GM19467 (cell line): ENCODE measurements around the gene SYCP1.
"Not testable (repeated sequence)": the region's sequence is repeated elsewhere in the genome, so short reads cannot be mapped to it uniquely, and the experiment has no call there.

Experiments
- ATAC-seq: cut with Tn5 transposase; IDR thresholded peaks from one replicate; pipeline ENCODE4 v1.9.1; 2021; ENCODE audit warnings: mild to moderate bottlenecking, moderate library complexity; ENCODE audit not compliant: unreplicated experiment

Gene SYCP1, protein sequence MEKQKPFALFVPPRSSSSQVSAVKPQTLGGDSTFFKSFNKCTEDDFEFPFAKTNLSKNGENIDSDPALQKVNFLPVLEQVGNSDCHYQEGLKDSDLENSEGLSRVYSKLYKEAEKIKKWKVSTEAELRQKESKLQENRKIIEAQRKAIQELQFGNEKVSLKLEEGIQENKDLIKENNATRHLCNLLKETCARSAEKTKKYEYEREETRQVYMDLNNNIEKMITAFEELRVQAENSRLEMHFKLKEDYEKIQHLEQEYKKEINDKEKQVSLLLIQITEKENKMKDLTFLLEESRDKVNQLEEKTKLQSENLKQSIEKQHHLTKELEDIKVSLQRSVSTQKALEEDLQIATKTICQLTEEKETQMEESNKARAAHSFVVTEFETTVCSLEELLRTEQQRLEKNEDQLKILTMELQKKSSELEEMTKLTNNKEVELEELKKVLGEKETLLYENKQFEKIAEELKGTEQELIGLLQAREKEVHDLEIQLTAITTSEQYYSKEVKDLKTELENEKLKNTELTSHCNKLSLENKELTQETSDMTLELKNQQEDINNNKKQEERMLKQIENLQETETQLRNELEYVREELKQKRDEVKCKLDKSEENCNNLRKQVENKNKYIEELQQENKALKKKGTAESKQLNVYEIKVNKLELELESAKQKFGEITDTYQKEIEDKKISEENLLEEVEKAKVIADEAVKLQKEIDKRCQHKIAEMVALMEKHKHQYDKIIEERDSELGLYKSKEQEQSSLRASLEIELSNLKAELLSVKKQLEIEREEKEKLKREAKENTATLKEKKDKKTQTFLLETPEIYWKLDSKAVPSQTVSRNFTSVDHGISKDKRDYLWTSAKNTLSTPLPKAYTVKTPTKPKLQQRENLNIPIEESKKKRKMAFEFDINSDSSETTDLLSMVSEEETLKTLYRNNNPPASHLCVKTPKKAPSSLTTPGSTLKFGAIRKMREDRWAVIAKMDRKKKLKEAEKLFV

DNA sequence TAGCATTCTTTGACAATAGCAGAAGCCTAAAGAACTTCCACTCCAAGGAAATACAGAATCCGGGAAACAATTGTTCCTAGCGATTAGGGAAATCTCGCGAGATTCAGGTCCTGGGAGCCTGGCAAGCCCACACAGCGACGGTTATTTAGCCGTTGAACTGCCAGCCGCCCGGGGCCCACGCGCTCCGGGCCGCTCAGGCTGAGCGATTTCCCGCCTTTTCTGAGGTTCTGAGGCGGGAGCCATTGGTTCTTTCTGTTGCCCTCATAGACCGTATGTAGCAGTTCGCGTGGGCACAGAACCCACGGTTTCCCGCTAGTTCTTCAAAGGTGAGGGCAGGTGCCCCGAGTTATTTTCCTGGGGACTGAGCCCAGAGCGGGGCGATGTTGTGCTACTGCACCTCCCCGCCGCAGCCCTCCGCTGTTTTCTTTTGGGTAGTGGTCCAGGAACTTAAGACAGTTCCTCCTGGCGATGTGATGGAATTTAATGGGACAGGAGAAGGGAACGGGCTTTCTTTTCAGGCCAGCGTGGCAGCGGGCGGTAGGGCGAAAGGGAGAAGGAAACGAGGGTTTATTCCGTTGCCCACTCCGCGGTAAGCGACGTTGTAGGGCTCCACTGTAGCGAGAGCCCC lies at the start of gene SYCP1:
SYCP1 (plus strand) TSS at position 171 of the 628 bp plus-strand sequence. CDS start 602 bp downstream, outside the sequence.
- ATAC-seq: no peak

DNA sequence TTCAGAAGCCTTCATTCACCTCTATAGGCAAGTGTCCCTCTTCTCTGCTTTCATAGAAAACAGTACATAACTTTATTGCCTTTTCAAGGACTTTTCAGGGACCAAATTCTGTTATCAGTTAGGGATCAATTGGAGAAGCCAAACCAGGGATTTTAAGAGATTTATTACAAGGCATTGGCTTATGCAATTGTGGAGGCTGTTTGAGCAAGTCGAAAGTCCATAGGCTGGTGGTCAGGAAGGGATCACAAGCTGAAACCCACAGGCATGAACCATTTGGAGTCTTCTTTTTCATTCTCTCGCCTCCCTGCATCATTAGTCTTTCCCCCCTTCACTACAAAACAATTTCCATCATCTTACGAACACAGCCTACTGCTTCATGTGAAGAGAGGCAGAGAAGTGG lies 34.8 kb upstream of the SYCP1 start:
- ATAC-seq: no peak

DNA sequence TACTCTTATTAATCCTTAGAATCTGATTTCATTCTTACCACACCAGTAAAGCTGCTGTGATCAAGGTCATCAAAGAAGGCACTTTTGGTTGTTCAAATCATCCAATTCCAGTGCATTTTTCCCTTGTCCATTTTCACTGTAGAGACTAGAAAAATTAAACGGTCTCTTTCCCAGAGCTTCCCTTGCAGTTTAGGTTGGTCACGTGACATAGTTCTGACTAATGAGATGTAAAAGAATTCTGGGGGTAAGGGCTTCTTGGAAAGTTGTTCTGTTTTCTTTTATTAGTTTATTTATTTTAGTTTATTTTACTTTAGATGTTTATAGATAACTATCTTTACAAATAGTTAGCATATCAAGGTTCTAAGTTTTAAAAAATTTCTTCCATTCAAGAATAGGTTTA lies 34.3 kb upstream of the SYCP1 start:
- ATAC-seq: no peak

GRCh38 chr1:114821978-114822377 lies 32.7 kb upstream of the SYCP1 start:
- ATAC-seq: no peak

- ATAC-seq: no peak
Measured at GRCh38 chr1:114828251-114828650, 26.4 kb upstream of the SYCP1 start.

DNA sequence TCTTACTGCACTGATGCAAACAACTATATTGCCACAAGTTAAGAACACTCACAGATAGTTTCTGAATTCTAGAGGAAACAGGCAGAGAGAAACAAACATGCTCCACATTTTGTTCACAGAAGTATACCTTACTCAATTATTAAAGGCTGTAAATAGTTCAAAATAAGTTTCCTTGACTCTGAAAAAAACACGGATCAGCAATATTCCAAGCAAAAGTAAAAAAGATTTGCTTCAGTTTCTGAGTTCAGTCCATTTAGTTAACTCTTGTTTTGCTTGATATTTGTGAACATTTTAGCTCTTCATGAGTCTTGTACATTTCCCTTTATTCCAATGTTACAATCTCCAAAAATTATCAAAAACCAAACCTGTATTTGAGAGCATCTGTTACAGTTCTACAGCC lies 24.6 kb upstream of the SYCP1 start:
- not testable (repeated sequence) for ATAC-seq

DNA sequence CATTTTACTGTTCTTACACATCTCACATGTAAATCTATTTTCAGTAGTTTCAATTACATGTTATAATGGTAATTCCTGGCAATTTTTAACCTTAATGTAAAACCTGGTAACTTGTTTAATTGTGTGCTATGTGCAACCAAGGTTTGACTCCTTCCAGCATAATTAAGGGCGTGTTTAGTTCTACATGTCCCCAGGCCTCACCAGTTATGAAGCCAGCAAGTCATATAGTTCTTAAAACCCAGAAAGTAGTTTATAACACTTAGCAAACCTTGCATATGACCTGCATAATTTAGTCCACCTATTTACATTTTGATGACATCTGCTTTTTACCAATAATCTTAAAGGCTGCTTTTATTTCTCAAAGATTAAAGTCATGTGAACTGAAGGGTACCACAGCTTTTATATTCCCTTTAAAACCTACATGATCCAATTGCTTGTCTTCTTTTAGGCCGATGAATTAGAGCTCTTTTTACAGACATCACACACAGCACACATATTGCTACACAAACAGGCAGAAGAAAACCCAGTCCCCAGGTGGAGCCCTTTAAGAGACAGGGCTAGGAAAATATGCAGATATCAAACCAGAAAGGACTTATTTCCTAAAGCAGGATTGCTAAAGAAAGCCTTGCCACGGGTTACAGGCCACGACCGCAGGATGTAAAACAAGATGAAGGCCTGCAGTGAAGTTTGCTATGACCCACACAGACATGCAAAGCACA lies 23.2 kb upstream of the SYCP1 start:
- no peak for ATAC-seq

DNA sequence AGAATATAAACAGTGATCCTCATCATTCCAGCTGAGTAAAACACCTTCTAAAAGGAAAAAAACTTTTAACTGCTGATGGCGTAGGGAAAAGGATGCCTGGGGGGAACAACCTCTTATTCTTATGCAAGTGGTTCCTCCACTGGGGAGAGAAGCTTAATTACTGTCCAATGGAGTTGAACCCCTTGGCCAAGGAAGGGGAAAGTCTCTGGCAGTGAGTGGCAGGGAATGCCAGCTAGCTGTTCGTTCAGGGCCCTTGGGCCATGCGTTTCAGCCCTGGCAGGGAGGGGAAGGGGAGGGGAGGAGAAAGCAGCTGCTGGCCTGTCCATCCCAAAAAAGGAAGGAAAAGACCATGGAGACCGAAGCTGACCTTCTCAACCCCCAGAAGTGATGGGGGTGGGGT lies 22.6 kb upstream of the SYCP1 start:
- no peak for ATAC-seq

DNA sequence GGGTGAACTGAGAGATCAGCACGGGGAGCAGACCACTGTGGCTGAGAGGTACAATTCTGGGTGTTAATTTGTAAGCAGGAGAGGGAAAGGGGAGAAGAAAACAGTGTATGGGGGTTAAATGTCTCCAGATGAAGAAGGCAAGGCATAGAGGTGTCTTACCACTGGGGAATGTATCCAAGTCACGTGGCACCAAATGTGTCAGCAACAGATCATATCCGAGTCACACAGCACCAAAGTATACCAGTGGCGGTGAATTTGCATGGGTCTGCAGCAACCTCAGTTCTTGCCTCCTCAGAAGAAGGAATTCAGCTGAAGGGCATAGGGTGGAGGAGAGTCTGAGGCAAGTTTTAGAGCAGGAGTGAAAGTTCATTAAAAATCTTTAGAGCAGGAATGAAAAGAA lies 21.2 kb upstream of the SYCP1 start:
- no peak for ATAC-seq

DNA sequence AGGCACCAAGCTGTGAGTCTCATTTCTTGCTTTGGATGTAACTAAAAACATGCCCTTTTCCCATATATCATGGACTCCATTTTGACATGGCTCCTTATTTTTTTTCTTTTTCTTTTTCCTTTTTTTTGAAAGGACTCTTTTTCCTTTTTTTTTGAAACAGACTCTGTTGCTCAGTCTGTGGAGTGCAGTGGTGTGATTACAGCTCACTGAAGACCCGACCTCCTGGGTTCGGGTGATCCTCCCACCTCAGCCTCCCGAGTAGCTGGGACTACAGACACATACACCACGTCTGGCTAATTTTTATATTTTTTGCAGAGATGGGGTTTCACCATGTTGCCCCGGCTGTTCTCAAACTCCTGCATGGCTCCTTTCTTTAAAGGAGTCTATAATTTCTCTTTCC lies 10.4 kb upstream of the SYCP1 start:
- ATAC-seq: no peak

DNA sequence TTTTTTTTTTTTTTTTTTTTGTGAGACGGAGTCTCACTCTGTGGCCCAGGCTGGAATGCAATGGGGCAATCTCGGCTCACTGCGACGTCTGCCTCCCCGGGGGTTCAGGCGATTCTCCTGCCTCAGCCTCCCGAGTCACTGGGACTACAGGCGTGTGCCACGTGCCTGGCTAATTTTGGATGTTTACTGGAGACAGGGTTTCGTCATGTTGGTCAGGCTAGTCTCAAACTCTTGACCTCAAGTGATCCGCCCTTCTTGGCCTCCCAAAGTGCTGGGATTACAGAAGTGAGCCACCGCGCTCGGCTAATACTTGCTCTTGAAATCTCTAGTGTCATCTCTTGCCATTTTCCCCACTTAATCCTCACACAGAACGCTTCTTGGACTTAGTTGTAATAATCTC lies 1.1 kb upstream of the SYCP1 start:
- no peak for ATAC-seq

DNA sequence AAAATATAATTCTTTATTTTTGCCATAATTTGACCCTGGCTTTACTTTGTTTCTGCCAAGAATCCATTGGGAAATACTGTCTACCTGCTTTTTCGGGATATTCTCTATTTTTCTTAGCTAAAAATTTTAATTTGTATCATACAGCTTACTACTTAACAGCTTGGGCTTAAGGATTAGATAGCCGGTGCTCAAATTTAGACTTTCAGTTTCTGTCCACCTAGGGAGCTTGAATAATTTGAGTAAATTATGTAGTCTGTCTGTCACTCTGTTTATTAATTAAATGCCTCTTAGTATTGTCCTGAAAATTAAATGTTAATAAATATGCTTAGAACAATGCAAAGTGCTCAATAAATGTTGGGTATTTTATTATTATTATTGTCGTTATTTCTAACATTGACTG lies 6.7 kb downstream of the SYCP1 start:
- ATAC-seq: no peak

- ATAC-seq: no peak
Measured at GRCh38 chr1:114892194-114892918, 37.7 kb downstream of the SYCP1 start.

GRCh38 chr1:114896795-114897194 lies 42.1 kb downstream of the SYCP1 start:
- ATAC-seq: no peak

DNA sequence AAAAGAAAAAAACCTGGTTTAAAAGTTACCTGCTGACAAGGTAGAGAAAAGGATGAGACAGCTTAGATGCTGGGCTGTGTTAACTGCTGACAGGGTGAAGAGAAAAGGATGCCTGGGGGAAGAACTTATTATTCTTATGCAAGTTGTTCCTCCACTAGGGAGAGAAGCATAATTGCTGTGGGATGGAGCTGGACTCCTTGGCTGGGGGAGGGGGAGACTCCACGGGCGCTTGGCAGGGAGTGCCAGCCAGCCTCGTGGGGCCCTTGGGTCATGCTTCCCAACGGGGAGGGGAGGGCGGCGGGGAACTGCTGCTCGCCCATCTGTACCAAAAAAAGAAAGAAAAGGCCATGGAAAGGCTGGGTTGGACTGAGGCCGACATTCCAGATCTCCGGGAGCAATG lies 47.2 kb downstream of the SYCP1 start:
- ATAC-seq: no peak

DNA sequence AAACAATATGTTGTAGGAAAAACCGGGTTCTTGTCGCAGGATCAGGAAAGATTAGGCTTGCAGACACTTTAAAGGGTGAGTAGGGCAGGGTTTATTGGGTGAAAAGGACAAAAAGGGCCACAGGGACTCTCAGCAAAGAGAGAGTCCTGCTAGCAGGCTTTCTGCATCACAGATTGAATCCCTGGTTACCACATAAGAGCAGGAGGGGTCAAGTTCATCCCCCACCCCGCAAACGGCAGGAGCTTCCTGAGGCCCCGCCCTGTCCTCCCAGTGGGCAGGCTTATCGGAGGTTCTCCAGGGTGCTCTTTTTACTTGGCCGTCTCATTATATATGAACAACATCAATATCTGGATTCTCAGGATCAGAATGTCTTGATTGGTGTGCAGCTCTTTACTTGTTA lies 47.7 kb downstream of the SYCP1 start:
- no peak for ATAC-seq

- ATAC-seq: no peak
Measured at GRCh38 chr1:114903480-114903879, 48.8 kb downstream of the SYCP1 start.

GRCh38 chr1:114915720-114916119 lies 61.1 kb downstream of the SYCP1 start:
- ATAC-seq: not testable (repeated sequence)

- no peak for ATAC-seq
Measured at GRCh38 chr1:114926607-114927006, 71.9 kb downstream of the SYCP1 start.

GRCh38 chr1:114927401-114927800 lies 72.7 kb downstream of the SYCP1 start:
- ATAC-seq: no peak
